CD4-positive, alpha-beta T cell treated with Interleukin-17A for 4 hours (primary cell): ENCODE data around the gene TYW1B.
"Not testable (repeated sequence)": the region's sequence is repeated elsewhere in the genome, so short reads cannot be mapped to it uniquely, and the experiment has no call there.

Source experiments
- DNase-seq: peaks from one replicate; pipeline ENCODE4 v3.0.0-alpha.2; 2020; ENCODE audit warnings: mixed read lengths

TYW1B gene

DNA sequence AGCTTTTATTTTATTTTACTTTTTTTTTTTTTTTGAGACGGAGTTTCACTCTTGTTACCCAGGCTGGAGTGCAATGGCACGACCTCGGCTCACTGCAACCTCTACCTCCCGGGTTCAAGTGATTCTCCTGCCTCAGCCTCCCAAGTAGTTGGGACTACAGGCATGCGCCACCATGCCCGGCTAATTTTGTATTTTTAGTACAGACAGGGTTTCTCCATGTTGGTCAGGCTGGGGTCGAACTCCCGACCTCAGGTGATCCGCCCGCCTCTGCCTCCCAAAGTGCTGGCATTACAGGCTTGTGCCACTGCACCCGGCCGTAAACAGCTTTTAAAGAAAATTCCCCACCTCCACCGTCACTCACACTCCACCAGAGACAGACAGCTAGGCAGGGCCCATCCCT, 19.5 kb downstream of the TYW1B start:
- not testable (repeated sequence) for DNase-seq

DNA sequence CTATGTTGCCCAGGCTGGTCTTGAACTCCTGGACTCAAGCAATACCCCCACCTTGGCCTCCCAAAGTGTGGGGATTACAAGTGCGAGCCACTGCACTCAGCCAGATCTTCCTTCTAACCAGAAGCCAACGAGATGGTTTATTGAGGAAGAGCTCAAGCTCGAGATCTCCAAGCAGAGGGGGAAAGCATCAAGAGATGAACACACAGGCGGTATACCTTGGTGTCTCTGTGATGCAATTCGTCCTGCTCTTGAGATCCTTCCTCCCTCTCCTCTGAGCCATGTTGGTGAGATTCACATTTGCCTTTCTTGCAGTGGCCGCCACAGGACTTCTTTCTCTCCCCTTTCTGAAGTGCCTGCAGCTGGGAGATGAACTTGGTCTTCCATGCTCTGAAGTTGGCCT, 21.1 kb downstream of the TYW1B start:
- not testable (repeated sequence) for DNase-seq

GRCh38 chr7:72805526-72806494, 22.2 kb downstream of the TYW1B start:
- no peak for DNase-seq

DNA sequence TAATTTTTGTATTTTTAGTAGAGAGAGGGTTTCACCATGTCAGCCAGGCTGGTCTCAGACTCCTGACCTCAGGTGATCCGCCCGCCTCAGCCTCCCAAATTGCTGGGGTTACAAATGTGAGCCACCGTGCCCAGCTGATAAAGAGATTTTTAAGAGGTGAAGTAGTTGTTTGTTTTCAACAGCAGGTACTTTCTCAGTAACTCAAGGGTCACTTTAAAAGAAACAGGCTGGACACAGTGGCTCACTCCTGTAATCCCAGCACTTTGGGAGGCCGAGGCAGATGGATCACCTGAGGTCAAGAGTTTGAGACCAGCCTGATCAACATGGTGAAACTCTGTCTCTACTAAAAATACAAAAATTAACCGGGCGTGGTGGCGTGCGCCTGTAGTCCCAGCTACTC, 24.2 kb downstream of the TYW1B start:
- not testable (repeated sequence) for DNase-seq

GRCh38 chr7:72801564-72801963, 26.4 kb downstream of the TYW1B start:
- DNase-seq: not testable (repeated sequence)

DNA sequence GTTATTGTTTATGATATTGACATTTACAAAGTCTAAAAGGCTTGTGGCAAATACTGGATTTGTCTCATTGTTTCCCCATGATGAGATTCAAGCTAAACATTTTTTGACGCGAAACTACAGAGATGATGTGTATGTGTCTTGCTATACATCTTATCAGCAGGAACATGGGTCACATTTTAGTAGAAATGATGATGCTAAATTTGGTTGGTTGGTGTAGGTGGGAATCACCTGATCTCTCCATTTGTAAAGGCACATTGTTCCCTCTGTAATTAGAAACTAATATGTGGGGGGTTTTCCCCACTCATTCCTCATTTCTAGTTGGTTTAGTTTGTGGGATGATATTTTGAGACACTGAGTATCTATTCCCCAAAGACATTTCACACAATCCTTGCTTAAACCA, 32.6 kb downstream of the TYW1B start:
- not testable (repeated sequence) for DNase-seq

DNA sequence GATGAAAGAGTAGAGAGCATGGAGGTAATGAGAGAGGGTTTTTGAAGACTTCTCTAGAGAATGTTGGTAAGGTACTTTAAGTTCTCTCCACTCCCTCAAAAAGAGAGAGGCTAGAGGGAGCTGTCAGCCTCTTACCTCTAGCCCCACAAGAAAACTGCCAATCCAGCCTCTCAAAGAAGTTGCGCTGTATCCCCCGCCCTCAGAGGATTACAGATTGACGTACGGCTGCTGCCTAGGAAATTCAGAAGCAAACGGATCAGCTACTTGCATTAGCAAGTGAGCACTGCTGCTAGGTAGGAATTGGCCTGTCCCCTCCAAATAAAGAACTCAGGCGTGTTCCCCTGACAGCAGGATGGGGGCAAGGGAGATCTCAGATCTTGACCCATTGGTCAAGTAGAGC, 34.2 kb downstream of the TYW1B start:
- DNase-seq: no peak

DNA sequence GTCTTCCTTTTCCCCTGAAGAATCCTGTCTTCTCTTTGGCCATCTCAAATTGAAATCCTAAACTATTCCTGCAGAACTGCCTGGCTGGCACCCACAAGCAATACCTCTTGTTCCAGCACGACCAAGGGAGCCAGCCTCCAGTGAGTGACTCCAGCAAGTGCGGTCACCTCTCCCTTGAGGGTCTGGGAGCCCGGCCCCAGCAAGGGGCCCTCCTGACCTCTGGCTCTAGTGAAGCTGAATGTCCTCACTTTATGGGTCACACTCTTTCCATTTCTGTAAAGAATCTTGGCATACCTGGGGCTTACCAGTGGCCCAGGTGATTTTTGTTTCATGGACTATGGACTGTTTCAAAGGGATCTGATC, 37.3 kb downstream of the TYW1B start:
- not testable (repeated sequence) for DNase-seq

- not testable (repeated sequence) for DNase-seq
Observed at GRCh38 chr7:72790048-72790697, 37.8 kb downstream of the TYW1B start.

DNA sequence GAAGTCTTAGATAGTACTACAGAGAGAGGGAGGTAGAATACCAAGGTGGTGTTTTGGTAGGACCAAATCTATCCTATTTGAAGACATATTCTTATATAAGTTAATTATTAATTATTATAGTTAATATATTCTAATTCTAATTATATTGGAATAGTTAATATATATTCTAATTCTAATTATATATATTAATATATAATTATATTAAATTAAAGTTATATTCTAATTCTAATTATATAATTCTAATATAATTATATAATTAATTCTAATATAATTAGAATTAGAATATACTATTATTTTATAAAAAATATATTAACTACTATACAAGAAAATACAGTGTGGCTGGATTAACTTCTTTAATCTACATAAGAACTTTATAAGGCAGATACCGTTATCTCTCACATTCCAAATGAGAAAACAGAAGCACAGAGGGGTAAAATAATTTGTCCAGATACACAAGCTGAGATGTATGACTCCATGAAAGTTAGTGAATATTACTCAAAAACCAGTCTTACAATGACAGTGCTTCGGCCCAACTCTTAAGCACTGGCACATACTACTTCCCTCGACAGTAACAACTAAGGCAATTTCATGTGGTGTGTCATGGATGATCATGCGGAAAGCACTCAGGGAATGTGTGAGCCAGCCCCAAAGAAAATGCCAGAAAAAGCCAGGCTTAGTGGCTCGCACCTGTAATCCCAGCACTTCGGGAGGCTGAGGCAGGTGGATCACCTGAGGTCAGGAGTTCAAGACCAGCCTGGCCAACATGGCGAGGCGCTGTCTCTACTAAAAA, 42.6 kb downstream of the TYW1B start:
- no peak for DNase-seq

DNA sequence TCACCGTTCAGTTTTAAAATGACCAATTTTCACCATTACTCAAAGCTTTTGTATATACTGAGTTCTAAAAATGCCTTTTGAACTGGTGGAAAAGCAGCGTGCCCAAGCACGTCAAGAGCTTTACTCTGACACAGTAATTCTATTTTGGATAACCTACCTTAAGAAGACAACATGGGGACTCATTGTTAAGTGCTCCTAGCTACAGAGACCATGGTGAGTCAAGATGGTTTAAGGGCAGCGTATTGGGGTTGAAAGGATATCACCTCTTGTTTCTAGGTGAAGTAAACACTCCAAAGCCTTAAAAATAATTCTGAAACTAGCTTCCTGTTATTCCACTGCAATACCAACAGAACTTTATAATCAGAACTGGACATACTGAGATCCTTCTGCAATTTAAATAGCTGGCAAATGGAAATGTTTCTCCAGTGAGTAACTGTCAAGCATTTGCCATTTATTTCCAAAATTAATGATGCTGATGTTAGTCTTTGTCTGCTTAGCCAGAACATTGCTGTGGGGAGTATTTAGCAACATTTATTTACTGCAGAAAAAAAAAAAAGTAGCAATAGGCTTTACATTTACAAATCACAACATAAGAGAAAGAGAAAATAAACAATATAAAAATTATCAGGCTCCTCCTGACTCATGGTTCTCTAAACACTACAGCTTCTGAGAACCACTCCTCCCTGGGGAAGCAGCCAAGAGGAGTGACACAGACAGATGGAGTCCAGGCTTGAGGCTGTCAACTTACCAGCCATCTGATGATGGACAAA, 44.2 kb downstream of the TYW1B start:
- not testable (repeated sequence) for DNase-seq

DNA sequence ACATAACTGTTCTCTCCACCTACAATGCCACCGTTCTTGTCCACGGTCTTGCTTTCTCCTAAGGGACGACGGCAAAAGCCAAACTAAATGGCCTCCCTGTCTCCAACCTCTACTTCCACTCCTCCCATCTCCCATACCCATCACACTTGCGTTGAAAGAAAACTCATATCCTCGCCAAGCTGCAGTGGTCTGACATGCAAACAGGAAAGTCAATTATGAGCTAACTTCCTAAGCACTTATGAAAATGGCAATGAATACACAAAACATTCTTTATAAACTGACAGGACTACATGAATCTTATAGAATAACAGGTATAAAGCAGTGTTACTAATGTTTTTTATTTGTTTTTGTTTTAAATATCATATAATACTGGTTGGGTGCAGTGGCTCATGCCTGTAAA, 46.4 kb downstream of the TYW1B start:
- DNase-seq: no peak

DNA sequence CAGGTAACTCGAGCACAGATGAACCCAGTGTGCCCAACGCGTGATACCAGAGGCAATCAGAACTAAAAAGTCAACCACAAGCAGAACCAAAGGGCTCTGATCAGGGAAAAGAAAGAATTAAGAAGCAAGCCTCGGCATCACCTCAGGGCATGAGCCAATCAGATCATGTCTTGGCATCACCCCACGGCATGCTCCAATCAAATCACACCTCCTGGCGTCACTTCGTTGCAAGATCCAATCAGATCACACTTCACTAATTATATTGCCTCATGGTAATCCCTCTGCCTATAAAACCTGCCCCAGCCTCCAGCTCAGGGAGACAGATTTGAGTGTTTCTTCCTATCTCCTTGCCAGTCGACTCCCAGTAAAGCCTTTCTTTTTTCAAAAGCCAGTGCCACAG, 46.8 kb downstream of the TYW1B start:
- no peak for DNase-seq

DNA sequence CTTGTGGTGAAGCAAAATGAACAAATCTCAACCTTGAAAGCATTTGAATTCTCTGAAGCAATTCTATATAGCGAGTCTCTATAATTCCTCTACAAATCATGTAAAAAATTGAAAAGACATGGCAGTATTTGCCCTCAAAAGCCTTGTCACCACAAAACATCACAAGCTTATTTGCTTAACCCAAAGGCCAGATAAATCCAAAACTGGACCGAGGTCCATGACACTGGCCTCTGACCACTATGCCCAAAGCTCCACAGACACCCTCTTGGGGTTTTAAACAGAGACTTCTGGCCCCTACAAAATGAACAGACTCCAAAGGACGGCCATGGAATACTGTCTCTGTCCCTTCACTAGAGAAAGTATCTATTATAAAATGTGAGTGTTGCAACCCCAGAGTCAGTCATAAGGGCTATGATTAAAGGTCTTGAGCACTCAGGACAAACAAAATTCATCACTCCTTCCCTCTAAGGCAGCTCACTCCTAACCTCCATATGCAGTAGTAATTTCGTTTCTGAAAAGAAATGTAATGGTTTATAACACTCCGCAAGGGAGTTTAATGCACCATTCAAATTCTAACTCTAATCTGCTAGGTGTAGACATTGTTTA, 47.6 kb downstream of the TYW1B start:
- not testable (repeated sequence) for DNase-seq

DNA sequence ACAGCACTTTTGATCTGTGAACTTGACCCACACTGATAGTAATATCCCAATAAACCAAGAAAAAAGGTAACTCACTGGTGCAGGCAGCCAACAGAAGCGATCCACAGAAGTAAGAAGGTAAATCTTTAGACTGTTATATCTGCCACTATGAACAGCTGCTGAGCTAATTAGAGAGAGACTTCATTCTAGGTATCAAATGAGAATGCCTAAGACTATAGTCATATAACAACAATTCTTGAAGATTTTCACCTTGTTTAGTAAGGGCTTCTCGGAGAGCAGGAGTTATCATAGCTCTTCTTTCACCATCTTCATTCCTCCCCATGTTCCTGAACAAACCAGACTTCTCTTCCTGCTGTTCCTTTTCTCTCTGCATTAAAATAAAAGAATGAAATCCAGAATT, 50.8 kb downstream of the TYW1B start:
- DNase-seq: not testable (repeated sequence)

GRCh38 chr7:72772627-72773026, 55.4 kb downstream of the TYW1B start:
- DNase-seq: not testable (repeated sequence)

- DNase-seq: not testable (repeated sequence)
Observed at GRCh38 chr7:72766994-72767393, 61.0 kb downstream of the TYW1B start.

GRCh38 chr7:72760602-72761001, 67.4 kb downstream of the TYW1B start:
- no peak for DNase-seq

- no peak for DNase-seq
Observed at GRCh38 chr7:72754312-72754711, 73.7 kb downstream of the TYW1B start.

DNA sequence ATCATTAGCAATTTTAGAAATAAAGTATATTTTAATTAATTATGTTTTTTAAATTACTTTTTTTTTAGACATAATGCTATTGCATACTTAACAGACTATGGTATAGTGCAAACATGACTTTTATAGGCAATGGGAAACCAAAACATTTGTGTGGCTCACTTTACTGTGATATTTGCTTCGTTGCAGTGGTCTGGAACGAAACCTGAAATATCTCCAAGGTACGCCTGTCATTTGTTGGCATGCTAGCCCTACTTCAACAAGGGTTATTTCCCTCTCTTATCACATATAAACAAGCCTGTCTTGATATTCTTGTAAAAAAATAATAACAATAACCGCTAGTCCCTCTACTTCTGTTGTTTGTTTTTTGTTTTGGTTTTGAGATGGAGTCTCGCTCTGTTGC, 74.2 kb downstream of the TYW1B start:
- no peak for DNase-seq

- DNase-seq: not testable (repeated sequence)
Observed at GRCh38 chr7:72753229-72753628, 74.8 kb downstream of the TYW1B start.

DNA sequence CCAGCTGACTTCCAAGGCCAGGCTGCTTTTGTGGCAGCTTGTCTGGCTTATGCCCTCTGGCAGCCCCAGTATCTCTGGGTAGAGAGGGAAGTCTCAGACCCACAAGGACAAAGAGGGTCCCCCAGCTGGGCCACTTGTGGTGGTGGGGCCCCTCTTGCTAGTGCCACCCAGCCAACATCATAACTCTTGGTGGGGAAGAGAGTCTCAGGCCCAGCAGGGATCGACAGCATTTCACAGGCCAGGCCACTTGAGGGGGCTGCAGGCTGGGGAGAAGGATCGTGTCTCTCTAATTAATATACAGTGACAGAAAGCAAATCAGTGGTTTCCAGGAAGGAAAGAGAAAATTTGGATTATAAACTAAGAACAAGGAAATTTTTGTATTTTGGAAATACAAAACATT, 76.0 kb downstream of the TYW1B start:
- no peak for DNase-seq
